ENCODE results near the gene CENPH.
"Not testable (repeated sequence)": the region's sequence is repeated elsewhere in the genome, so short reads cannot be mapped to it uniquely, and the experiment has no call there.

Gene CENPH, protein sequence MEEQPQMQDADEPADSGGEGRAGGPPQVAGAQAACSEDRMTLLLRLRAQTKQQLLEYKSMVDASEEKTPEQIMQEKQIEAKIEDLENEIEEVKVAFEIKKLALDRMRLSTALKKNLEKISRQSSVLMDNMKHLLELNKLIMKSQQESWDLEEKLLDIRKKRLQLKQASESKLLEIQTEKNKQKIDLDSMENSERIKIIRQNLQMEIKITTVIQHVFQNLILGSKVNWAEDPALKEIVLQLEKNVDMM

DNA sequence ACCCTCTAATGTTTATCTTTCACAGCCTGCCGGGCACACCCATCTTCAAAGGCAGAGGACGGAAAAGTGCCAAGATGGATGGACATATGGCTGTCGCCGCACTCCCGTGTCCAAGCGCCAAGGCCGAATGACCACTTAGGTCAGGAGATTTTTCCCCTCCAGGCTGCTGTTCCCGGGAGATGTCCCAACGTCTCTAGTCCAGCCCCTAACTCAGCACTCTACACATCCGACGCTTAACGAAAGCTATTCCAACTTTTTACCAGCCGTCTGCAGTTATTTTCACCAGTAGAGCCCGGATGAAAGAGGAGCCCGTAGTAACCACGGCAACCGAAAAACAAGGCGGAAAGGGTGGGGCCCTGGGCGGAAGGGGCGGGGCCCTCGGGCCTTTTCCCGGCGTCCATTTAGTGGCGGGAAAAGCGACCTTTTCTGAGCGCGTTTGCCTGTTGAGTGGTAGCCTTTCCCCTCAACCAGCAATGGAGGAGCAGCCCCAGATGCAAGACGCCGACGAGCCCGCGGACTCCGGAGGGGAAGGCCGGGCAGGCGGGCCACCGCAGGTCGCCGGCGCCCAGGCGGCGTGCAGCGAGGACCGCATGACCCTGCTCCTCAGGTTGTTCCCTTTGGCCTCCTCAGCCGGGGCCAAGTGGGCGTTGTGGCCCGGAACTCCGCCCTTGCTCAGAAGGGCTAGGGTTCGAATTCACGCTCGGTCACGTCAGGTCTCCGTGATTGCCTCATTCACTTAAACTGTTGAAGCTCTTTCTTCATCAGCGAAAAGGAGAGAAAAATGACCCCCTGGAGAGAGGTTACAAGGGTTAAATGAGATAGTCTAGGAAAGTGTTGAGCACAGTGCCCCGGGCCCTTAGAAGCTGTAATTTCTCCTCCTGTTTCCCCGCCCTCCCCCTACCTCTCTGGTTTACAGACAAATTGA lies at the start of gene CENPH:
TSS of gene CENPH (plus strand) at position 422 of the 925 bp plus-strand sequence. CDS start at position 474, 52 bp downstream.
- peak; percentile 93 for DNase-seq

DNA sequence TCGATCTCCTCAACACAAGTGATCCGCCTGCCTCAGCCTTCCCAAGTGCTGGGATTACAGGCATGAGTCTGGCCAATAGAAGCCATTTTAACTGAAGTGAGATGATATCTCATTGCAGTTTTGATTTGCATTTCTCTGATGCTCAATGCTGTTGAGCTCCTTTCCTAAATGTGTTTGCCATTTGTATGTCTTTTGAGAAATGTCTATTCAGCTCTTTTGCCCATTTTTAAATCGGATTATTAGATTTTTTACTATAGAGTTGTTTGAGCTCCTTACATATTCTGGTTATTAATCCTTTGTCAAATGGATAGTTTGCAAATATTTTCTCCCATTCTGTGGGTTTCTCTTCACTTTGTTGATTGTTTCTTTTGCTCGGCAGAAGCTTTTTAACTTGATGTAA lies 49.1 kb upstream of the CENPH start:
- not testable (repeated sequence) for DNase-seq

DNA sequence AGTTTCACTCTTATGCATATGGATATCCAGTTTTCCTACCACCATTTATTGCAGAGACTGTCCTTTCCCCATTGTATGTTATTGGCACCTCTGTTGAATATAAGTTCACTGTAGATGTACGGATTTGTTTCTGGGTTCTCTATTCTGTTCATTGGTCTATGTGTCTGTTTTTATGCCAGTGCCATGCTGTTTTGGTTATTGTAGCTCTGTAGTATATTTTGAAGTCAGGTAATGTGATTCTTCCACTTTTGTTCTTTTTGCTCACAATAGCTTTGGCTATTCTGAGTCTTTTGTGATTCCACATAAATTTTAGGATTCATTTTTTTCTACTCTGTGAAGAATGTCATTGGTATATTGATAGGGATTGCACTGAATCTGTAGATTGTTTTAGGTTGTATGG lies 48.6 kb upstream of the CENPH start:
- DNase-seq: no peak

DNA sequence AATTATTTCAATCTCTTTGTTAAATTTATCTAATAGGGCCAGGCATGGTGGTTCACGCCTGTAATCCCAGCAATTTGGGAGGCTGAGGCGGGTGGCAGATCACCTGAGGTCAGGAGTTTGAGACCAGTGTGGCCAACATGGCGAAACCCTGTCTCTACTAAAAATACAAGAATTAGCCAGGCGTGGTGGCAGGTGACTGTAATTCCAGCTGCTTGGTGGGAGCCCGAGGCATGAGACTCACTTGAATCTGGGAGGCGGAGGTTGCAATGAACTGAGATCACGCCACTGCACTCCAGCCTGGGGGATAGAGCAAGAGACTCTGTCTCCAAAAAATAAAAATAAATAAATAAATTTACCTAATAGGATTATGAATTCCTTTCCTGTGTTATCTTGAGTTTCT lies 40.8 kb upstream of the CENPH start:
- not testable (repeated sequence) for DNase-seq

DNA sequence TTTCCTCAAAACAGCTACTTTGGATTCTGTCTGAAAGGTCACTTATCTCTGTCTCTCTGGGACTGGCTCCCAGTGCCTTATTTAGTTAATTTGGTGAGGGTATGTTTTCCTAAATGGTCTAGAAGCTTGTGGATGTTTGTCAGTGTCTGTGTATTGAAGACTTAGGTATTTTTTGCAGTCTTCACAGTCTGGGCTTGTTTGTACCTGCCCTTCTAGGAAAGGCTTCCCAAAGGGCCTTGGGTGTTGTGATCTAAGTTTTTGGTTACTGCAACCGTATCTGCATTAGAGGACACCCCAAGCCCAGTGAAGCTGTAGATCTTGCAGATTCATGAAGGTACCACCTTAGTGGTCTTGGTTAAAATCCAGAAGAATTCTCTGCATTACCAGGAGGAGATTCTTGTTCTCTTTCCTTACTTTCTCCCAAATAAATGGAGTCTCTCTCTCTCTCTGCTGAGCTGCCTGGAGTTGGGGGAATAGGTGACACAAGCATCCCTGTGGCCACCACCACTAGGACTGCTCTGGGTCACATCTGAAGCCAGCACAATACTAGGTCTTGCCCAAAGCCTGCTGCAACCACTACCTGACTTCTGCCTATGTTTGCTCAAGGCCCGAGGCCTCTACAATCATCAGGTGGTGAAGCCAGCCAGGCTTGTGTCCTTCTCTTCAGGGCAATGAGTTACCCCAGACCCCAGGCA lies 40.3 kb upstream of the CENPH start:
- no peak for DNase-seq

DNA sequence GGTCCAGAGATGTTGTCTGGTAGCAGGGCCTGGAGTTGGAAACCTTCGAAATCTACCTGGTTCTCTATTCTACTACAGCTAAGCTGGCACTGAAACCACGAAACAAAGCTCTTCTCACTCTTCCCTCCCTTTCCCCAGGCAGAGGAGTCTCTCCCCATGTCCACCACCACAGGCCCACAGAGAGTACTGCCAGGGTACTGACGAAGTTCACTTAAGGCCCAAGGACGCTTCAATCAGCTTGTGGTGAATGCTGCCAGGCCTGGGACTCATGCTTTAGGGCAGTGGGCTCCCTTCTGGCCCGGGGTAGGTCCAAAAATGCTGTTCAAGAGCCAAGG lies 39.7 kb upstream of the CENPH start:
- no peak for DNase-seq

DNA sequence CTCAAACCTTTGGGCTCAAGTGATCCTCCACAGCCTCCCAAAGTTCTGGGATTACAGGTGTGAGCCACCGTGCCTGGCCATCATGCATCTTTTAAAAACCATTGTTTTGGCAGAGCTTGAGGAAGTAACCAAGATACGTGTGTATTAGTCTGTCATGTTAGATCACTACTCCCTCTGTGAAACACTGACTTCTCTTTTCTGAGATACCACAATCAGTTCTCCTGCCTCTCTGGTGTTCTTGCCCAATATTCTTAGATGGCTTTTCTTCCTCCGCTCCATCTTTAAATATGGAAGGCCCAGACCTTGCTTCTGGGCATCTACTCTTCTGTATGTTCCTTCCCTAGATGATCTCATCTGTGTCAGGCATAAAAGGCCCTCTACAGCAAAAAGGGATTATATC lies 36.7 kb upstream of the CENPH start:
- DNase-seq: no peak

DNA sequence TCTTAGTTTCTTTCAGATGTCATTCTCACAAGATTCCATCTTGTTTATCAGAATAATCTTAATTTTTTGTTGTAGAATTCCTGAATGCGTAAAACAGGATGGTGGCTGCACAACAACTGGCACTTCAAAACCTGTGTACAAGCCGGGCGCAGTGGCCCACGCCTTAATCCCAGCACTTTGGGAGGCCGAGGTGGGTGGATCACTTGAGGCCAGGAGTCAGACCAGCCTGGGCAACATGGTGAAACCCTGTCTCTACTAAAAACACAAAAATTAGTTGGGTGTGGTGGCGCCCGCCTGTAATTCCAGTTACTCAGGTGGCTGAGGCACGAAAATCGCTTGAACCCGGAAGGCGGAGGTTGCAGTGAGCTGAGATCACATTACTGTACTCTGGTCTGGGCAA lies 32.9 kb upstream of the CENPH start:
- DNase-seq: no peak

DNA sequence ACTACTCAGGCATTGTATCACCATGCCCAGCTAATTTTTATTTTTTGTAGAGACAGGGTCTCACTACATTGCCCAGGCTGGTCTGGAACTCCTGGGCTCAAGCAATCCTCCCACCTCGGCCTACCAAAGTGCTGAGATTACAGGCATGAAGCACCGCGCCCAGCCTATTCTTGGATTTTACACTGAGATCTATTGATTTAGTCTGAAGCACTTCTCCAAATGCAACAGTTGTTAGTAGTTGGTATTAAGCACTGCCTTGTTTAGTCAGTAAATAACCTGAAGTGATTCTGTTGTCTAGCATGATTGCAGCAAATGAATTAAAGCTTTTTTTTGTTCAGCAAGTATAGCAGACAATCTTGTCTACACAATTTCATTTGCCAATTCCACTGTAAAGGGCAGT lies 31.3 kb upstream of the CENPH start:
- no peak for DNase-seq

DNA sequence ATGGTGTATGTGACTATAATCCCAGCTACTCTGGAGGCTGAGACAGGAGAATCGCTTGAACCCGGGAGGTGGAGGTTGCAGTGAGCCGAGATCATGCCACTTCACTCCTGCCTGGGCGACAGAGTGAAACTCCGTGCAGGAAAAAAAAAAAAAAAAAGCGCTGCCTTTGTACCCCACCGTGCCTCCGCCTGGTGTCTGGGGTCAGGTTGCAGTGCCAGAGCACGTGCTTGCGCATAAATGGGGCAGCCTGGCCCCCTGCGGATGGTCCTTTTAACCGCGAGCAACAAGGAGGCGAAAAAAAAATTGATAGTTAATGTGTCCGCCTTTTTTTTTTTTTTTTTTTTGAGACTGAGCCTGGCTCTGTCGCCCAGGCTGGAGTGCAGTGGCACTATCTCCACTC lies 28.7 kb upstream of the CENPH start:
- DNase-seq: no peak

DNA sequence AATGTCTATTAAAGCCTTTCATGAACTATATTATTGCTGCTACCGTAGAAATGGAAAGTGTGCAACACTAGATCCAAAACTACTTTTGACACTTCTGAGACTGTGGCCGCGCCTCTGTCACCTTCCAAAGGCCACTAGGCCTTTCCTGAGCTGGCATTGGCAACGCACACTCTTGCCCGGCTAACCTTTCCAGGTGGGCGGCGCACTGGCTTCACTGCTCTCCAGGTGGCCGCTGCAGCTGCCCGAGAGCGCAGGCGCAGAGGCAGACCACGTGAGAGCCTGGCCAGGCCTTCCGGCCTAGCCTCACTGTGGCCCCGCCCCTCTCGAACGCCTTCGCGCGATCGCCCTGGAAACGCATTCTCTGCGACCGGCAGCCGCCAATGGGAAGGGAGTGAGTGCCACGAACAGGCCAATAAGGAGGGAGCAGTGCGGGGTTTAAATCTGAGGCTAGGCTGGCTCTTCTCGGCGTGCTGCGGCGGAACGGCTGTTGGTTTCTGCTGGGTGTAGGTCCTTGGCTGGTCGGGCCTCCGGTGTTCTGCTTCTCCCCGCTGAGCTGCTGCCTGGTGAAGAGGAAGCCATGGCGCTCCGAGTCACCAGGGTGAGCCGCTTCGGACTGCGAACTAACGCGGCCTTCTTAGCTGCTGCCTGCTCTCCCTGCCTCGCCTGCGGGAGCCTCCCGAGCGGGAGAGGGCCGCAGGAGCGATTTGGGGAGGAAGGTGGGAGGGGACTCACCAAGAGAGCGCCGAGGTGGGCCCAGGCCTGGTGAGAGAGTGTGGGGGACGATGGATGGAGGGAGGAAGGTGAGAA lies 22.5 kb upstream of the CENPH start, which contains the start of gene CCNB1:
TSS of gene CCNB1 (plus strand) at position 465 of the 807 bp plus-strand sequence. CDS start at position 578, 113 bp downstream.
- DNase-seq: peak; percentile 98

DNA sequence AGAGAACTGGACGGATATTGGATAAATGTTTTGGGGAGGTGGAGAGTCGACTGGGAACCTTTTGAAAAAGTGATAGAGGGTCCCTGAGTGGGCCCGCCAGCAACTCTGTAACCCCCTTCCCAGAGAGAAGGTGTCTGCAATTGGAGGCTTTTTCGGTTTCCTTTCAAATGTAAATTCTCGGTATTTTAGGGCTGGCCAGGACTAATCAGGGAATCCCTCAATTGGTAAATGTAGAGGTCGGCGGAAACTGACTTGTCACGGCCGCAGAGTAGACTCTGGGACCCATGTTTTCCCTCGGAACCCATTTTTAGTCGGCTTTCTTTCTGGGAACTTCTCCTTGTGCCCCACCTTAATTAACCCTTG lies 21.9 kb upstream of the CENPH start:
- DNase-seq: no peak

DNA sequence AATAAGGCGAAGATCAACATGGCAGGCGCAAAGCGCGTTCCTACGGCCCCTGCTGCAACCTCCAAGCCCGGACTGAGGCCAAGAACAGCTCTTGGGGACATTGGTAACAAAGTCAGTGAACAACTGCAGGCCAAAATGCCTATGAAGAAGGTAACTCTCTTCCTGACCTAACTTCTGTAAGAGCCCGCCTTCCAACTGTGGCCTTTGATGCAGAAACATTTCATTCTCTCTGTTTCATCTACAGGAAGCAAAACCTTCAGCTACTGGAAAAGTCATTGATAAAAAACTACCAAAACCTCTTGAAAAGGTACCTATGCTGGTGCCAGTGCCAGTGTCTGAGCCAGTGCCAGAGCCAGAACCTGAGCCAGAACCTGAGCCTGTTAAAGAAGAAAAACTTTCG lies 21.5 kb upstream of the CENPH start:
- no peak for DNase-seq

DNA sequence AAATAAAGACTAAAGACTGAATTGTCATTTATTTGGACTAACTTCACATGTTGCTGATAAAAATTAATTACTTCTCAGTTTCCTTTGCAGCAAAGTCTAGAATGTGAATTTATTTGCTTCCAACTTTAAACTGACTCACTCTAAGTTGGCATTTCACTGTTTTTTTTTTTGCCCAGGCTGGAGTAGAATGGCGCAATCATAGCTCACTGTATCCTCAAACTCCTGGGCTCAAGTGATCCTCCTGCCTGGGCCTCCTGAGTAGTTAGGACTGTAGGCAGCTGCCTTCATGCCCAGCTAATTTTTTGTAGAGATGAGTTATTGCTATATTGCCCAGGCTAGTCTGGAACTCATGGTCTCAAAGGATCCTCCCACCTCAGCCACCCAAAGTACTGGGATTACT lies 18.9 kb upstream of the CENPH start:
- DNase-seq: no peak

DNA sequence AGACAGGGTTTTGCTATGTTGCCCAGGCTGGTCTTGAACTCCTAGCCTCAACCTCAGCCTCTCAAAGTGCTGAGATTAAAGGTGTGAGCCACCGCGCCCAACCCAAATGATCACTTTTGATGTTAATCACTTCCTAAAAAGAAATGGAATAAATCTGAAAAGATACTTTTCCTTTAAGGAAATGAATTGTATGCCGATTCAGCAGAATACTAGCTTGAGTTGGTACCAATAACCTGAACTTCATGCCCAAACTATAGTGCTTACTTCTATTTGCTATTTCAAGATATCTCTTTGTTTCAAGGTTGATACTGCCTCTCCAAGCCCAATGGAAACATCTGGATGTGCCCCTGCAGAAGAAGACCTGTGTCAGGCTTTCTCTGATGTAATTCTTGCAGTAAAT lies 18.4 kb upstream of the CENPH start:
- DNase-seq: no peak

DNA sequence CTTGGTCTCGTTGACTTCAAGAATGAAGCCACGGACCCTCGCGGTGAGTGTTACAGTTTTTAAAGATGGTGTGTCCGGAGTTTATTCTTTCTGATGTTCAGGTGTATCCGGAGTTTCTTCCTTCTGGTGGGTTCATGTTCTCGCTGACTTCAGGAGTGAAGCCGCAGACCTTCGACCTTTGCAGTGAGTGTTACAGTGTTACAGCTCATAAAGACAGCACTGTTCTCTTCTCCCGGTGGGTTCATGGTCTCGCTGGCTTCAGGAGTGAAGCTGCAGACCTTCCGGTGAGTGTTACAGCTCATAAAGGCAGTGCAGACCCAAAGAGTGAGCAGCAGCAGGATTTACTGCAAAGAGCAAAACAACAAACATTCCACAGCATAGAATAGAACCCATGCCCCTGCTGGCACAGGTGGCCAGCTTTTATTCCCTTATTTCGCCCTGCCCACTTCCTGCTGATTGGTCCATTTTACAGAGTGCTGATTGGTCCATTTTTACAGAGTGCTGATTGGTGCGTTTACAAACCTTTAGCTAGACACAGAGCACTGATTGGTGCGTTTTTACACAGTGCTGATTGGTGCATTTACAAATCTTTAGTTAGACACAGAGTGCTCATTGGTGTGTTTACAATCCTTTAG lies 7.6 kb upstream of the CENPH start:
- not testable (repeated sequence) for DNase-seq

DNA sequence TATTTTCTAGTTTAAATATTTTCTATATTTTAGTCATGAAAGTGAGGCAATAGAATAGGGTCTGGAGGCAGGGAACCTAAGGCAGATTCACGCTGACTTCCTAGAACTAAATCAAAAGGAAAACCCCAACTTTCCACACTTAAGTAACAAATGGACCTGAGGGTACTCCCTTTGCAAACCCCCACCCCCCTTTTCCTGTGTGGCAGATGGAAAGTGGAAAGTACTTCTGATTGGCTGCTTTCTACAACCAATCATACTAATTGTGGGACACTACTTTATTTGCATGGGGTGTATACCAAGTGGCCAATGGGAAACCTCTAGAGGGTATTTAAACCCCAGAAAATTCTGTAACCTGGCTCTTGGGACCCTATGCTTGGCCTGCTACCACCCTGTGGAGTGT lies 4.8 kb upstream of the CENPH start:
- DNase-seq: no peak

DNA sequence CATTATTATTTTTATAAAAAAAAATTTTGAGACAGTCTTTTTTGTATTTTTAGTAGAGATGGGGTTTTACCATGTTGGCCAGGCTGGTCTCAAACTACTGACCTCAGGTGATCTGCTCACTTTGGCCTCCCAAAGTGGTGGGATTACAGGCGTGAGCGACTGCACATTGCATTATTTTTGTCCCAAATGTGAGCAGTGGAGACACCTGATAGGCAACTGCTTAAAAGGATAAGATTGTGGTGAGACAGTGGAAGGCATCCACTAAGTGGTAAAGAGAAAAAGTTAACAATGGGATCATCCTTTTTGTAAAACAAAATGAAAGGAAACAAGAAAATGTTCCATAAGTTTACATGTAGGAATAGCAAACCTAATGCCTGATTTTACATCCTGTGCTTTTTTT lies 2.0 kb upstream of the CENPH start:
- no peak for DNase-seq

DNA sequence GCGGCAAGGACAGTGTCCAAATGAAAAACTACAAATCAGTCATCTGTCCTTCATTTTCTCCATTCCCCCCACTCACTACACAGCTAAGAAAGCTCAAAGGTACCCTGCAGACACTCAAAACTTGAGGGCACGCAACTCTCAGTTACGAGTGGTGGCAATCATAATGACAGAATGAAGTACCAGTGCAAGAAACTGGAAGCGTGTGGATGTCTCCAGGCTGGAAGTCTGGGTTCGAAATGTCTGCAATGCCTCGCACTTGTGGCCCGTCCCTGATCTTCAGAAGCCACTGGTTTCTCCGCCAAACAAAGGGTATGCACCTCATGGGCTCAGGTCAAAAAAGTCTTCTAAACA lies 597 bp upstream of the CENPH start:
- no peak for DNase-seq

DNA sequence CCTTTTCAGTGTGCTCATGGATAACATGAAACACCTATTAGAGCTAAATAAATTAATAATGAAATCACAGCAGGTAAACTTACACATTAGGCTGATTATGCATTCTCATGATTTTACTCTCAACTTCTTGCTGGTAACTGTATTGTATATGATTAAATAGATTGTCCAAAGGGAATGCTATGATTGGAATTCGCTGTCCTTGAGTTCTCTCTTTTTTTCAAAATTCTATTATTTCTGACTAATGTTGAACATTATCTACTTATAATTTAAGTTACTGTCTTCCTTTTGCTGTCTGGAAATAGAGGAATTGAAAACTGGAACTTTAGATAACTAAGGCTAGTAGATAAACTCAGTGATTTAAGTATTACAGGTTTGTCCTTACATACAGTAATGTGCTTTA lies 13.1 kb downstream of the CENPH start:
- no peak for DNase-seq

DNA sequence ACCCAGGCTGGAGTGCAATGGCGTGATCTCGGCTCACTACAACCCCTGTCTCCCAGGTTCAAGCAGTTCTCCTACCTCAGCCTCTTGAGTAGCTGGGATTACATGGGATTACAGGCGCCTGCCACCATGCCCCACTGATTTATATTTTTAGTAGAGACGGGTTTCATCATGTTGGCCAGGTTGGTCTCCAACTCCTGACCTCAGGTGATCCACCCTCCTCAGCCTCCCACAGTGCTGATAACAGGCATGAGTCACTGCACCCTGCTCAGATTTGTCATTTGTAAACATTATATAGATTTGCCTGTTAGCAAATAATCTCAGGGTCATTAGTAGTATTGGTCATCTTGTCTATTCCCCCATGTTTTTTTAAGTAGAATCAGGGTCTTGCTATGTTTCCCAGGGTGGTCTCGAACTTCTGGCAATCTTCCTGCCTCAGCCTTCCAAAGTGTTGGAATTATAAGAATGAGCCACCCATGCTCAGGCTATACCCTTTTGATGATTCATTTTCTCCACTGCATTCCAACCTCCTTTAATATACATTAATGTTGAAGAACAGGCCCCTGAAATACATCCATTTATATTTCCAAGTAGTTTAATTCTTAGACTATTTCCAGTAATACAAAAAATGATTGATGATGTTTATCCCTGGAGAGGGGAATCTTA lies 17.3 kb downstream of the CENPH start:
- DNase-seq: no peak

DNA sequence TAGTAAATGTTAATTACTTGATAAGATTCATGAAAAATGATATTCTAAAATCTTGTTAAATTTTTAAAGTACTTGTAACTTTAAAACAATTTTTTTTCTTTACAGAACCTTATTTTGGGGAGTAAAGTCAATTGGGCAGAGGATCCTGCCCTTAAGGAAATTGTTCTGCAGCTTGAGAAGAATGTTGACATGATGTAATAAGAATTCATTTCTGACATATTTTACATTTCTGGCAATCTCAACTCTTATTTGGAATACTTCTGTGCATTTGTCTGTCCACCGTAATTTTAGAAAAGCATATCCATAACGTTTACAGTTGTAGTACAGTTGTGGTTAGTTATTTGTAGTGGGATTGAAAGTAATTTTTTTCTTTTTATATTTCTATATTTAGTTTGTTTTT lies 20.2 kb downstream of the CENPH start:
- DNase-seq: no peak

Data from midbrain (tissue), 1 donor.